Naive thymus-derived CD4-positive, alpha-beta T cell (primary cell): ENCODE data around the gene C11orf52. TPM values are rescaled to one million over a fixed set of nuclear protein-coding genes. Genes with fewer than 3 reads are reported as not detected.

Experiments
- ATAC-seq: fragments of 150-1000 bp; cut with Tn5 transposase; 2 replicates; pipeline ENCODE4 v1.10.0; 2021; ENCODE audit warnings: mild to moderate bottlenecking, moderate library complexity
- CTCF ChIA-PET: fragments of 350-600 bp; sonication (Branson Sonifier 250); formaldehyde crosslinking; loops from one replicate; lab custom pipeline; 2021; ENCODE audit warnings: antibody characterized with exemption; lab: Charles Lee
- POLR2A ChIA-PET: fragments of 350-600 bp; sonication (Branson Sonifier 250); formaldehyde crosslinking; loops from one replicate; lab custom pipeline; 2021; ENCODE audit warnings: antibody characterized with exemption, inconsistent platforms; lab: Charles Lee
- DNase-seq, 9 donors: peaks; one replicate each; pipeline versions ENCODE4 v3.0.0 to v3.0.0-alpha.2; 2020 to 2022; ENCODE audit warnings: mixed read lengths in 1 of 9
- H3K27ac ChIP-seq: one replicate; pipeline ENCODE4 v1.7.0; 2013; ENCODE audit warnings: mild to moderate bottlenecking, low read depth, low read length, moderate library complexity
- H3K27me3 ChIP-seq, 2 donors: one replicate each; pipeline ENCODE4 v1.7.0; 2013; ENCODE audit warnings: low read length in 2 of 2, mild to moderate bottlenecking in 2 of 2, moderate library complexity in 2 of 2; ENCODE audit not compliant: control insufficient read depth in 2 of 2, insufficient read depth in 2 of 2
- H3K36me3 ChIP-seq, 3 experiments: 1 replicate in 2 of 3; 2 replicates in 1 of 3; pipeline ENCODE4 v1.7.0; 2013; ENCODE audit warnings: low read length in 3 of 3, mild to moderate bottlenecking in 3 of 3, moderate library complexity in 1 of 3; ENCODE audit not compliant: insufficient read depth in 3 of 3, control insufficient read depth in 2 of 3
- H3K4me1 ChIP-seq, 2 donors: one replicate each; pipeline ENCODE4 v1.7.0; 2013; ENCODE audit warnings: low read length in 2 of 2, mild to moderate bottlenecking in 2 of 2, moderate library complexity in 1 of 2; ENCODE audit not compliant: control insufficient read depth in 2 of 2, insufficient read depth in 2 of 2
- H3K4me3 ChIP-seq: 2 replicates; pipeline ENCODE4 v1.7.0; 2013; ENCODE audit warnings: mild to moderate bottlenecking, low read length
- H3K9me3 ChIP-seq, 3 experiments: 1 replicate in 2 of 3; 2 replicates in 1 of 3; pipeline ENCODE4 v1.7.0; 2013; ENCODE audit warnings: low read length in 3 of 3; ENCODE audit not compliant: control insufficient read depth in 2 of 3
- H3K27ac Mint-ChIP-seq, 9 donors: one replicate each; pipeline ENCODE4 v1.8.0; 2020 to 2022; ENCODE audit warnings: mixed read lengths in 9 of 9, mild to moderate bottlenecking in 8 of 9, moderate library complexity in 5 of 9, inconsistent platforms in 2 of 9
- H3K27me3 Mint-ChIP-seq, 5 donors: one replicate each; pipeline ENCODE4 v1.8.0; 2021 to 2022; ENCODE audit warnings: mixed read lengths in 5 of 5, mild to moderate bottlenecking in 1 of 5
- H3K36me3 Mint-ChIP-seq, 5 donors: one replicate each; pipeline ENCODE4 v1.8.0; 2020 to 2022; ENCODE audit warnings: mixed read lengths in 5 of 5, mild to moderate bottlenecking in 3 of 5, inconsistent platforms in 1 of 5
- H3K4me1 Mint-ChIP-seq, 7 donors: one replicate each; pipeline ENCODE4 v1.8.0; 2020 to 2022; ENCODE audit warnings: mixed read lengths in 7 of 7, mild to moderate bottlenecking in 3 of 7, inconsistent platforms in 1 of 7
- H3K4me3 Mint-ChIP-seq, 10 donors: one replicate each; pipeline ENCODE4 v1.8.0; 2020 to 2022; ENCODE audit warnings: mild to moderate bottlenecking in 10 of 10, mixed read lengths in 10 of 10, moderate library complexity in 6 of 10, inconsistent platforms in 2 of 10
- H3K9me3 Mint-ChIP-seq, 11 donors: one replicate each; pipeline ENCODE4 v1.8.0; 2020 to 2022; ENCODE audit warnings: mixed read lengths in 11 of 11, mild to moderate bottlenecking in 4 of 11, inconsistent platforms in 1 of 11, moderate library complexity in 1 of 11
- intact Hi-C, 2 donors: fragments of 100-400 bp; cut with micrococcal nuclease; formaldehyde crosslinking; loops; one replicate each; pipeline ENCODE4 v1.15.1; 2023
- polyA plus RNA-seq, 2 donors: library from polyadenylated mRNA; unstranded; fragments of 300-500 nt; fragmentation: Illumina TruSeq; gene quantifications; one replicate each; pipeline ENCODE4 v1.2.3, GENCODE V29; 2021
- total RNA-seq, 6 experiments: library from RNA in 5 of 6; stranded (reverse) in 5 of 6; gene quantifications; 1 replicate in 5 of 6; 2 replicates in 1 of 6; pipeline ENCODE4 v1.2.3 and lab custom pipeline; 2021 to 2026

C11orf52 gene
- total and polyA plus RNA-seq, 7 experiments from 2014 or later = 0.26 TPM; not detected in 6

DNA sequence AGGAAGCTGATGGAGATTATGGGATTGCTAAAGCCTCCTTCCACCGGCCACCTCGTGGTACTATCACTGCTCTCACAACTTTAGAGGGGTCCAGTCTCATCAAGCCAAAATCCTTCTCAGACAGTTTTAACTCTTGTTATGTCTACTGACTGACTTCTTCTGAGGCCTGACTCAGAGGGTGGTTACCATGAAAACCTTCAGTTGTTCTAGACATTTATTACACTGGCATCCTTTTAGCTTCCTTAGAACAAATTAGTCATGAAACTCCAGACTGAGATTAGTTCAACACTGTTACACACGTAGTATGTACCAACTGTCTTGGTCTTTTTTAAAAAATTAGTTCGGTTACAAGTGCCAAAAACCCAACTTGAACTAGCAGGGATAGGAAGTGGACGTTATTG, 25.9 kb downstream of the C11orf52 start:
- peaks cover 0 to 29% (median 7%) of the 10 kb centered on the region in 7 donors for H3K4me1 Mint-ChIP-seq
- no peaks in the 10 kb centered on the region for H3K9me3 Mint-ChIP-seq
- H3K4me3 ChIP-seq = no peak overlapping the region
- ChIA-PET CTCF (interaction anchor here (1.0 kb wide), 1 partner anchor 37 kb away, joined by 4 read pairs; no protein-coding TSS in a partner anchor), POLR2A (interaction anchor here (1.2 kb wide), 1 partner anchor 18 kb away, joined by 4 read pairs; no protein-coding TSS in a partner anchor)
- no peak overlapping the region for H3K27ac ChIP-seq
- H3K27me3 Mint-ChIP-seq = no peaks in the 10 kb centered on the region
- H3K36me3 ChIP-seq = no peaks in the 10 kb centered on the region
- H3K27ac Mint-ChIP-seq = peak overlapping the region in 5 of 9 donors; percentile 68 to 86 (median 76)
- peaks cover 0 to 5% (median 0%) of the 10 kb centered on the region in 5 donors for H3K36me3 Mint-ChIP-seq
- no peak for DNase-seq
- no peaks in the 10 kb centered on the region for H3K9me3 ChIP-seq
- H3K4me1 ChIP-seq = peaks cover 0 to under 1% of the 10 kb centered on the region in 2 donors
- intact Hi-C loops = no loop called here
- peak overlapping the region in 2 of 10 donors; percentile 31 to 51 for H3K4me3 Mint-ChIP-seq
- H3K27me3 ChIP-seq = no peaks in the 10 kb centered on the region
- ATAC-seq = peak; percentile 18

GRCh38 chr11:111945198-111945597, 26.5 kb downstream of the C11orf52 start:
- Mint-ChIP-seq H3K4me1 (peaks cover 0 to 28% (median 7%) of the 10 kb centered on the region in 7 donors), H3K36me3 (peaks cover 0 to 5% (median 0%) of the 10 kb centered on the region in 5 donors), H3K9me3 (no peaks in the 10 kb centered on the region), H3K4me3 (no peak overlapping the region), H3K27me3 (no peaks in the 10 kb centered on the region), H3K27ac (peak overlapping the region in 4 of 9 donors; percentile 68 to 86 (median 78))
- H3K36me3 ChIP-seq = no peaks in the 10 kb centered on the region
- peaks cover 0 to 3% of the 10 kb centered on the region in 2 donors for H3K4me1 ChIP-seq
- ATAC-seq (no peak), DNase-seq (no peak)
- ChIA-PET CTCF (interaction anchor here (1.0 kb wide), 1 partner anchor 37 kb away, joined by 4 read pairs; no protein-coding TSS in a partner anchor), POLR2A (interaction anchor here (1.2 kb wide), 1 partner anchor 18 kb away, joined by 4 read pairs; no protein-coding TSS in a partner anchor)
- H3K9me3 ChIP-seq = no peaks in the 10 kb centered on the region
- H3K27me3 ChIP-seq = no peaks in the 10 kb centered on the region
- intact Hi-C loops = no loop called here
- no peak overlapping the region for H3K27ac ChIP-seq
- H3K4me3 ChIP-seq = no peak overlapping the region

- H3K4me1 Mint-ChIP-seq = peaks cover 0 to 26% (median 7%) of the 10 kb centered on the region in 7 donors
- H3K9me3 Mint-ChIP-seq = no peaks in the 10 kb centered on the region
- H3K27me3 Mint-ChIP-seq = no peaks in the 10 kb centered on the region
- DNase-seq (no peak), ATAC-seq (no peak)
- H3K4me3 Mint-ChIP-seq = no peak overlapping the region
- peaks cover 0 to 5% (median 0%) of the 10 kb centered on the region in 5 donors for H3K36me3 Mint-ChIP-seq
- Histone ChIP-seq H3K27me3 (no peaks in the 10 kb centered on the region), H3K36me3 (no peaks in the 10 kb centered on the region), H3K4me3 (no peak overlapping the region), H3K27ac (no peak overlapping the region), H3K9me3 (no peaks in the 10 kb centered on the region), H3K4me1 (peaks cover 0 to 3% of the 10 kb centered on the region in 2 donors)
- no peak overlapping the region for H3K27ac Mint-ChIP-seq
- POLR2A ChIA-PET = no interaction called here
- intact Hi-C loops = no loop called here
- CTCF ChIA-PET = no interaction called here
Measured at GRCh38 chr11:111946499-111946898, 27.8 kb downstream of the C11orf52 start.

GRCh38 chr11:111947143-111947542, 28.4 kb downstream of the C11orf52 start:
- Mint-ChIP-seq H3K27me3 (no peaks in the 10 kb centered on the region), H3K9me3 (peaks cover 0 to 2% (median 0%) of the 10 kb centered on the region in 11 donors), H3K4me1 (peaks cover 0 to 26% (median 7%) of the 10 kb centered on the region in 7 donors), H3K36me3 (peaks cover 0 to 8% (median 0%) of the 10 kb centered on the region in 5 donors), H3K27ac (no peak overlapping the region), H3K4me3 (no peak overlapping the region)
- Histone ChIP-seq H3K27ac (no peak overlapping the region), H3K4me3 (no peak overlapping the region), H3K27me3 (no peaks in the 10 kb centered on the region), H3K4me1 (peaks cover 0 to 3% of the 10 kb centered on the region in 2 donors), H3K36me3 (no peaks in the 10 kb centered on the region), H3K9me3 (no peaks in the 10 kb centered on the region)
- ChIA-PET CTCF (no interaction called here), POLR2A (no interaction called here)
- intact Hi-C loops = no loop called here
- no peak for ATAC-seq
- DNase-seq = no peak

DNA sequence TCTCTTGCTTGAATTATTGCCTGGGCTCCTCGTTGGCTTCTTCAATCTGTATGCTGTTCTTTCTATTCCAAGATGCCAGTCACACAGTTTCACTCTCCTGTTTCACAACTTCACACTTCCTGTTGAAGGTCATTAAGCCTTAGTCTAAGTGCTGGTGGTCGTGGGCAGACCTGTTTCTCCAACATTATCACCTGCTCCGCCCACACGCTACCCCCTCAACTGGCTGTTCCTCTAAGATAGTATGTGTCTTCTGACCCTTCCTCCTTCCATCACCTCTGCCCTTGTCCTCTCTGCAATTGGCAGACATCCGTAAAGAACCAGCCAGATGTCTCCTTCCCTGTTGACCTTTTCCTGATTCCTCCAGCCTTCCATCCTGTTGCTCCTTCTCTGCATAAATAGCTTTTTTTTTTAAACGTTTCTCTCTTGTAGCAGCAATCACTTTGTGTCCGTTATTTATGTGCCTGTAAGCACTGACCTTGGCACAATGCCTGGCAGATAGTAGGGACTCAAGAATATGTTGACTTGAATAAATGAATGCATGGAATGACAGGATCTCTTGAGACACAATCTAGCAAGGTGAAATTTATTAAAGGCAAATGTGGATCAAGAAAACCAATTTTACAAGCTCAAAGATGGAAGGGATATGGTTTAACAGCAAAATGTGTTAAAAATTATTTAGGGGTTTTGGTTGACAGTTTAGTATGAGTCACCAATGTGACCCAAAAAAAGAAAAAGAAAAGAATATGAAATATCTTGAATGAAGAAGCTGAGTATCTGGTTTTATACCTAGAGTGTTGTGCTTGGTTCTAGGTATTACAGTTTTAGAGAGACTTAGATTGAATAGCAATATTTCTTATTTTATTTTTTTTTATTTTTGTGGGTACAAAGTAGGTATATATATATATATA, 31.1 kb downstream of the C11orf52 start:
- DNase-seq (no peak), ATAC-seq (no peak)
- no peak overlapping the region for H3K4me3 ChIP-seq
- no peak overlapping the region for H3K27ac ChIP-seq
- Mint-ChIP-seq H3K4me1 (peaks cover 0 to 13% (median 0%) of the 10 kb centered on the region in 7 donors), H3K27me3 (no peaks in the 10 kb centered on the region), H3K9me3 (peaks cover 0 to 2% (median 0%) of the 10 kb centered on the region in 11 donors), H3K4me3 (peak overlapping the region in 1 of 10 donors; percentile 7), H3K27ac (peak overlapping the region in 2 of 9 donors; percentile 1 to 37), H3K36me3 (peaks cover 0 to 7% (median 0%) of the 10 kb centered on the region in 5 donors)
- peaks cover 0 to 3% of the 10 kb centered on the region in 2 donors for H3K4me1 ChIP-seq
- no peaks in the 10 kb centered on the region for H3K36me3 ChIP-seq
- ChIA-PET POLR2A (interaction anchor here (1.2 kb wide), 1 partner anchor 11 kb away, joined by 5 read pairs; no protein-coding TSS in a partner anchor), CTCF (no interaction called here)
- no peaks in the 10 kb centered on the region for H3K27me3 ChIP-seq
- intact Hi-C loops = no loop called here
- H3K9me3 ChIP-seq = no peaks in the 10 kb centered on the region

GRCh38 chr11:111951565-111951964, 32.9 kb downstream of the C11orf52 start:
- Mint-ChIP-seq H3K4me3 (no peak overlapping the region), H3K27ac (no peak overlapping the region), H3K4me1 (peaks cover 0 to 8% (median 0%) of the 10 kb centered on the region in 7 donors), H3K9me3 (peaks cover 0 to 2% (median 0%) of the 10 kb centered on the region in 11 donors), H3K27me3 (no peaks in the 10 kb centered on the region), H3K36me3 (peaks cover 0 to 6% (median 0%) of the 10 kb centered on the region in 5 donors)
- Histone ChIP-seq H3K9me3 (no peaks in the 10 kb centered on the region), H3K4me1 (peaks cover 0 to 3% of the 10 kb centered on the region in 2 donors), H3K27me3 (no peaks in the 10 kb centered on the region), H3K4me3 (no peak overlapping the region), H3K27ac (no peak overlapping the region), H3K36me3 (no peaks in the 10 kb centered on the region)
- POLR2A ChIA-PET = no interaction called here
- ATAC-seq (no peak), DNase-seq (no peak)
- intact Hi-C loops = no loop called here
- CTCF ChIA-PET = no interaction called here
